Mononuclear cell (primary cell): ENCODE measurements around the gene CYP19A1. TPM values are rescaled to one million over a fixed set of nuclear protein-coding genes. Genes with fewer than 3 reads are reported as not detected.
"Not testable (repeated sequence)": the region's sequence is repeated elsewhere in the genome, so short reads cannot be mapped to it uniquely, and the experiment has no call there.

Experiments
- H3K27me3 ChIP-seq: 2 replicates; pipeline ENCODE4 v1.6.0; 2011; ENCODE audit warnings: low read length, control low read depth; ENCODE audit not compliant: insufficient read depth
- H3K4me1 ChIP-seq: 2 replicates; pipeline ENCODE4 v1.5.1; 2011; ENCODE audit warnings: mild to moderate bottlenecking, low read length, control low read depth; ENCODE audit not compliant: insufficient read depth
- H3K4me3 ChIP-seq: 2 replicates; pipeline ENCODE4 v1.5.1; 2011; ENCODE audit warnings: mild to moderate bottlenecking, low read length, moderate library complexity
- H3K9me3 ChIP-seq: 2 replicates; pipeline ENCODE4 v1.5.1; 2011; ENCODE audit warnings: low read depth, mild to moderate bottlenecking, control low read depth, low read length
- total RNA-seq: library from RNA; depleted of rRNA; stranded (reverse); fragments of >200 nt; gene quantifications from one replicate; pipeline ENCODE4 v1.2.3, GENCODE V29; 2012

The CYP19A1 gene
- total RNA-seq, 1 donor = 0.31 TPM

DNA sequence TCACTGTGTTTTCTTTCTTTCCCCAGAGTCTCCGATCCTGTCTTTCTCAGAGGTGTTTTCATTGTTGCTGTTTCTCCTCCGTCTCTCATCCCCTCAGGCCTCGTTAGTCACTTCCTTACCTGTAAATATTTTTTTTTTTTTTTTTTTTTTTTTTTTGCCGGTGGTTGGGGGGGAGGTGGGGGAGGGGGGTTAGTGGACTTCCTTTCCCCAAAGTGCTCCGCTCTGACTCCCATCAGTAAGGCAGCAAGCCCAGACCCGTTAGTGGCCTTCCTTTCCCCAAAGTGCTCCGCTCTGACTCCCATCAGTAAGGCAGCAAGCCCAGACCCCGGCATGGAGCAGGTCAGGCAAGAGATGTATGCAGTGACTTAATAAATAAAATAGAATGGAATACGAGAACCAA, 146.6 kb downstream of the CYP19A1 start:
- no peak overlapping the region for H3K4me3 ChIP-seq
- peaks cover 48% of the 10 kb centered on the region for H3K4me1 ChIP-seq
- H3K27me3 ChIP-seq = no peaks in the 10 kb centered on the region
- H3K9me3 ChIP-seq = no peaks in the 10 kb centered on the region

DNA sequence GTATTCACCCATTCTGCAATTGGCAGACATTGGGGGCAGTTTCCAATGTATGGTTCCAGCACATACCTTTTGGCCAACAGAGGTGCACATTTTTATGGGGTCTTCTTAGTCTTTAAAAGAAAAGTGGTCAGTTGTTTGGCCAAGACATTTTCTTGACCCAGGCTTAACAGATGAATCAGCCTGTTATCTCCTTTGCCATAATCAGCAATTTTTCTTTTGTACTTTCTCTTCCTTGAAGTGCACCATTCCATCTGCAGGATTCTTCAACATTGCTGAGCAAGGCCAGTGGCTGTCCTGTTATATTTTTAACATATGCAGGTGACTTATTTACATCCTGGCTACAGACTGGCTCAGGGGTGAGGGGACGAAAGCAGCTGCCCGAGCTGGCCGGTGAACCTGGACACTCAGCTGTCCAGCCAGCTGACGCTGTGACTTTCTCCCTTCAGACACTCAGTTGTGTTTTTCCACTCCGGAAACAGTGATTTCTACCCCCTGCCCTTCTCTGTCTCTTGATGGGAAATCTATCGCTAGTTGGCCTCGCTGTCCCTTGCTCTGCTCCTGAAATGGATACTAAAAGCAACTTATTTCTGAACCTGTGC, 147.2 kb downstream of the CYP19A1 start:
- Histone ChIP-seq H3K9me3 (no peaks in the 10 kb centered on the region), H3K4me3 (no peak overlapping the region), H3K4me1 (peaks cover 54% of the 10 kb centered on the region), H3K27me3 (no peaks in the 10 kb centered on the region)

DNA sequence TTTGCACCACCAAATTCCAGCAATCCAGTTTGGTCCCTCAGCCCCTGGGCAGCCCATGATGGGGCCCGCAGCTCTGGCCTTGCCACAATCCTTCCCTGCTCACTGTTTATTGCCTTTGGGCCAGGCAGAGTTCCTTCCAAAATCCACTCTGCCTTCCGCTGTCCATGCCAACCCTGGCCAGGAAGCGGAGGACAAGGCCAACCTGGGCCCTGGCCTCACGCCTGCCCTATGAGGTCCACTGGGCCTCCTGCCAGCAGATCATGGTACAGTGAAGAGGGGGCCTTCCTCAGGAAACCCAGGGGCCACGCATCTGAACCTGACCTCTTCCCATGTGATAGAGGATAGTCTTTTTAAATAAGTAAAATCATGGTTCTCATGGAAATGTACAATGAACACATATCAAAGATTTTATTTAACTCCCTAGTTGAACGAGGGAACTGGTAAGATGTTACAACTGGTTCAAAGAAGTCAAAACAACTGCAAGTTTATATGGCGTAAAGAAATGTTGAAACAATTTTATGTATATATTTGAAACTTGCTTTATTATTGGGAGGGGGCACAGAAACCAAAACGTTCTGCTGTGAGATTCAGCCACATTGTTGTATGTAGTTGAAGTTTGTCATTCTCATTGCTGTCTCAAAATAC, 147.8 kb downstream of the CYP19A1 start:
- no peak overlapping the region for H3K4me3 ChIP-seq
- H3K9me3 ChIP-seq = no peaks in the 10 kb centered on the region
- no peaks in the 10 kb centered on the region for H3K27me3 ChIP-seq
- peaks cover 61% of the 10 kb centered on the region for H3K4me1 ChIP-seq

DNA sequence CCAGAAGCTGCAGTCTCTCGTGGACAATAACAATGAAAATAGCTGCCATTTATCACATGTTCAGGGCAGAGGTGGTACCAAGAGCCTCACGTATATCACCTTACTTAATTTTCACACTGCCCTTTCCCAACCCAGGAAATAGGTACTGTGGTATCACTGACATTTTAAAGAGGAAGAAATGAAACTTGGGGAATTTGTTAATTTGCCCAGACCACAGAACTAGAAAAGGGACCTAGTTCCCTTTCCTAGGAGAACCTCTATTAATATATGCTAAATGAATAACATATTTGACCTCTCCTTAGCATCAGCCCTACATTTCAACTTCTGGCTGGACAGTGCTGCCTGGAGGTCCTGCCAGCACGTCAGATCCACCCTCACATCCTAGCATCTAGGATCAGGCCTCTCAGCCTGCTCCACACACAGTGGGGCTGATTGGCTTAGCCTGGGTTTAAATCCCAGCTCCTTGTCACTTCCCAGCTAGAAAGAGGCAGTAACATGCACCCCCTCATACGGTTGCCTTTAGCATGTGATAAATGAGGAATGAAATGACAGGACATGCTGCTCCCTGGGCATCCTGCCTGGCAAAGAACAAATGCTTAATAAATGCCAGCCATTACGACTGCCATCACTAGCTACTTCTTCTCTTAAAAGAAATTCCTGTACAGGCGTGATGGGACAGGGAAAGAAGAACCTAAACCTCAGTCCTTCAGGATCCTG, 148.6 kb downstream of the CYP19A1 start:
- Histone ChIP-seq H3K27me3 (no peaks in the 10 kb centered on the region), H3K4me3 (no peak overlapping the region), H3K4me1 (peaks cover 68% of the 10 kb centered on the region)

DNA sequence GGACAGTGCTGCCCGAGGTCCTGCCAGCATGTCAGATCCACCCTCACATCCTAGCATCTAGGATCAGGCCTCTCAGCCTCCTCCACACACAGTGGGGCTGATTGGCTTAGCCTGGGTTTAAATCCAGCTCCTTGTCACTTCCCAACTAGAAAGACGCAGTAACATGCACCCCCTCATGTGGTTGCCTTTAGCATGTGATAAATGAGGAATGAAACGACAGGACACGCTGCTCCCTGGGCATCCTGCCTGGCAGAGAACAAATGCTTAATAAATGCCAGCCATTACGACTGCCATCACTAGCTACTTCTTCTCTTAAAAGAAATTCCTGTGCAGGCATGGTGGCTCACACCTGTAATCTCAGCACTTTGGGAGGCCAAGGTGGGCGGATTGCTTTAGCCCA, 149.6 kb downstream of the CYP19A1 start:
- not testable (repeated sequence) for H3K27me3 ChIP-seq, H3K4me3 ChIP-seq, H3K9me3 ChIP-seq
- peaks cover 77% of the 10 kb centered on the region for H3K4me1 ChIP-seq

More for the DNA sequence above, 148.6 kb downstream of the CYP19A1 start:
- H3K9me3 ChIP-seq = no peaks in the 10 kb centered on the region

DNA sequence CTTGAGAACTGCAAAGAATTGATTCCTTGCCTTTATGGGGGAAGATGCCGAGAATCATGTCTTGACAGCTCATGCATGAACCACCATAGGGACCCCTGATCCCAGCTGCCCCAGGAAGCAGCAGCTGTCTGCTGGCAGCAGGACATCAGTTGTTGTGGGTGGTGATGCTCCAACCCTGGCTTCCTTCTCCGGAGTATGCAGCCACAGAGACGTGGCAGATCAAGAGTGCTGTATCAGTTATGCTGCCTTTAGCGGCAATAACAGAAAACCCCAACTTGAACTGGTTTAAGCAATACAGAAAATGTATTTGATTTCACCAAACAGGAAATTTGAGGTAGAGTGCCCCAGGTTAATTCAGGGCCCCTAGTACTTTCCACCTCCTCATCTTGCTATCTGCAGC, 151.5 kb downstream of the CYP19A1 start:
- H3K4me3 ChIP-seq = no peak overlapping the region
- no peaks in the 10 kb centered on the region for H3K27me3 ChIP-seq
- no peaks in the 10 kb centered on the region for H3K9me3 ChIP-seq
- H3K4me1 ChIP-seq = peaks cover 72% of the 10 kb centered on the region

DNA sequence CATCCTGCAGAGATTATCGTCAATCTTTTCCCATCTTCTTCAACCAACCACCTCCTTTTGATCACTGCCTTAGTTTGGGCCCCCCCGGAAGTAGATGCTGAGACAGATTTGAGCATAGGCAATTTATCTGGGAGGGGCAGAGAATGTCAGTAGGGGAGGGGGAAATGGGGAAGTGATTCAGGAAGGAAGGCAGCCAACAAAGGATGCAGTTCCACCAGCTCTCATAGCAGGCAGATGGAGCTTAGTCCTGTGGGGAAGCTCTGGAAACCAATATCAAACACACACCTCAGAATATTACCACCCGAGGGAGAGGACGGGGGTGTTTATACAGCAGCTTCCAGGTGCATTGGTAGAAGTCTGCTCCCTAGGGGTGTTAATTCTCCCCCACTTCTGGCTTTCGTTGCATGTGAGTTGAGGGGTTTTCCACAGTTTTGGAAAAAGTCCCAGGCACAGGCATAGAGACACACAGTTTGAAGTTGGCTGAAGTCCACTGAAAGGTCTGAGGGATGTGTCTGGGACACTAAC, 152.2 kb downstream of the CYP19A1 start:
- no peak overlapping the region for H3K4me3 ChIP-seq
- no peaks in the 10 kb centered on the region for H3K27me3 ChIP-seq
- H3K9me3 ChIP-seq = no peaks in the 10 kb centered on the region
- peaks cover 69% of the 10 kb centered on the region for H3K4me1 ChIP-seq

DNA sequence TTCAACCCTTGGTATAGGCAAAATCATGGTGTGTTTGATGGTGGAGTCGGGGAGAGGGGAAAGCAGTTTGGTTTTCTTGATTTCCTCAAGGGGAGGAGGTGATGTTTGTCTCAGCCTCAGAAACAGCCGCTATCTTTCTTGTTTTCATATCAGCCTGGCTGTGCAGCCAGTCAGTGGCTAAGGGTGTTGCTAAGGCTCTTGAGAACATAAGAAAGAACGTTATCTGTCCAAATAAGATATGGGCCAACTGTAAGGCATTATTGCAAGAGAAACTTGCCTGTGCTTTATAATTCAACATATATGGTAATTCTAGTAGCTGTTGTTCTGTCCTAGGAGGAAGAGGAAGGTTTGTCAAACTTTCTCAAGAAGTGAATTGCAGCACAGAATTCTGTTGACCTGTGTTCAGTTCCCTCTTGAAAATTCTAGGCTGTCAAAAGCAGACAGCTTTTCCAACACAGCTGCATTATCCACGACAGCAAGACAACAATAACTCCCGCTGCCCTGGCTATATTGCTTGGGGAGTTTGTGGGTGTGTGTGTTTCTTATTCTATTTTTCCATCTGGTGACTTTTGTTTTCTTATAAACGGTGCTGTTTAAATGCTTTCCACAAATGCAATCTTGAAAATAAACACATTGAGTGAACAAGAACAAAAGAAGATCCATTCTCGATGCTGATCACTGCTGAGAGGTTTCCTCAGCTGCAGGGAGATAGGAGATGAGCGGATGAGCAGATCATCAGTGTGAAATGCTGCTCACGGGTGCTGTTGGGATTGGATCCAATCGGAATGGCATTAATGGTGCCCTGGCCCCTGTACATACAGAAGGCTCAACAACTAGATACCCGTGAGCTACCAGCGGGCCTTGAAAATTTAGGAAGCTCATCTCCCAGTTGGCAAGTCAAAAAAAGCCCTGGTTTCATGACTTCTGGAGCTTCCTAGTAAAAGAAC, 152.9 kb downstream of the CYP19A1 start:
- Histone ChIP-seq H3K4me3 (no peak overlapping the region), H3K4me1 (peaks cover 67% of the 10 kb centered on the region), H3K9me3 (no peaks in the 10 kb centered on the region), H3K27me3 (no peaks in the 10 kb centered on the region)

DNA sequence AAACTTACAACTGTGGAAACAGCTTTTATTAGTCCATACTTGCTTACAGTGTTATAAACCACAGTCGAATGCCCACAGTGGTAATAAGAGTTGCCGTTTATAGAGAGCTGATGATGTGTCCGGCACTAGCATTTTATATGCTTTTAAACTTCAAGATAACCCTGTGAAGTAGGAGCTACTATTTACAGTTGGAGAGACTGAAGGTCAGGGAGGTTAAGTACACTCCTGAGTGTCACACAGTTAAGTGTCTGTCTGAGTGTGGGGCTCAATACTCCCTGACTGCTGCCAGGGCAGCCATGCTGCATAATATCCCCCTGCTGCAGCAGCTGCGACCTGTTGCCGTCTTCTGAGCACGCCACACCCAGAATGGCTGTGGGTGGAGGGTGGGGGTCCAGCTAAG, 153.8 kb downstream of the CYP19A1 start:
- Histone ChIP-seq H3K27me3 (no peaks in the 10 kb centered on the region), H3K4me1 (peaks cover 58% of the 10 kb centered on the region), H3K4me3 (no peak overlapping the region), H3K9me3 (no peaks in the 10 kb centered on the region)

DNA sequence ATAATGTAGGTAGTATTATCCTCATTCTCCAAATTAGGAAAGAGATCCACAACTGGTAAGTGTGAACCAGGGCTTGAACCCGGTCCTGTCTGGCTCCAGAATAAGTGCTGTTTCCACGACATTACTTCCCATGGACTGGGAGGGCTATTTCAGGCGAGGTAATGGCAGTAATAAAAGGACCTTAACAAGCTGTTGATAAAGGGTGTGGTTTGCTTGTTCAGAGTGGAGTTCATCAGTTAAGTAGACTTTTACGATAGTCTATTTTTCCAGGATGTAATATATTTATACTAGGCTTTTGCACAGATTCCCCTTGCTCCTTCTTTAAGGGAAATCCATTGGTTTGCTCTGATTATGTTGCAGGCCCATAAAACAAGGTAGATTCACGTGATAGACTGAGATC, 155.3 kb downstream of the CYP19A1 start:
- no peak overlapping the region for H3K4me3 ChIP-seq
- no peaks in the 10 kb centered on the region for H3K27me3 ChIP-seq
- H3K9me3 ChIP-seq = no peaks in the 10 kb centered on the region
- H3K4me1 ChIP-seq = peaks cover 44% of the 10 kb centered on the region

DNA sequence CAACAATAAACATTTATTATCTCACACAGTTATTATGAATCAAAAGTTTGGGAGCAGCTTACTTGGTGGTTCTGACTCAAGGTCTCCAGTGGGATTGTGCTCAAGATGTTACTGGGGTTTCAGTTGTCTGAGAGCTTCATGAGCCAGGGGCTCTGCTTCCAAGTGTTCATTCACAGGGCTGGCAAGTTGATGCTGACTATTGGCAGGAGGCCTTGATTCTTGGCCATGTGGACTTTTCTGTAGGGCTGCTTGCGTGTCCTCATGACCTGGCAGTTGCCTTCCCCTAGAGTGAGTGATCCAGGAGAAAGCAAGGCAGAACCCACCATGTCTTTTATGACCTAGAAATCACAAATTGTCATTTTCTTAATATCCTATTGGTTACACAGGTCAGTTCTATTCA, 156.5 kb downstream of the CYP19A1 start:
- H3K4me1 ChIP-seq = peaks cover 32% of the 10 kb centered on the region
- no peaks in the 10 kb centered on the region for H3K27me3 ChIP-seq
- no peaks in the 10 kb centered on the region for H3K9me3 ChIP-seq
- H3K4me3 ChIP-seq = no peak overlapping the region

DNA sequence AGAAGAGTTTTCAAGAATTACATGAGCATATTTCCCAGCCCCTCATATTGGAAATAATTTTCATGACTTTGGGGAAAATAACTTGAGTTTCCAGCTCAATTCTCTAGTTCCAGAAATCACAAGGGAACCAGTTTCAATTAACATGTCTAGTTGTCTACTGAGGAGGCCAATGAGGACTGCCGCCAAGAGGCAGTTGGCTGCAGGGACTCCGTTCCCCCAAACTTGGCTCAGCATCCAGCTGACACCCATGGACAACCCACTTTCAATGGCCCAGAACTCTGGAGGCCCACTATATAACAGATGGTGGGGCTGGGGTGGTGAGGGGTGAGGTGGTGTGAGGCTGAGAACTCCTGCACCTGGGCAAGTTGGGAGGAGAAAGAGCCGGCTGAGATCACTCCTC, 157.2 kb downstream of the CYP19A1 start:
- Histone ChIP-seq H3K9me3 (no peaks in the 10 kb centered on the region), H3K4me3 (no peak overlapping the region), H3K4me1 (peaks cover 25% of the 10 kb centered on the region), H3K27me3 (no peaks in the 10 kb centered on the region)

DNA sequence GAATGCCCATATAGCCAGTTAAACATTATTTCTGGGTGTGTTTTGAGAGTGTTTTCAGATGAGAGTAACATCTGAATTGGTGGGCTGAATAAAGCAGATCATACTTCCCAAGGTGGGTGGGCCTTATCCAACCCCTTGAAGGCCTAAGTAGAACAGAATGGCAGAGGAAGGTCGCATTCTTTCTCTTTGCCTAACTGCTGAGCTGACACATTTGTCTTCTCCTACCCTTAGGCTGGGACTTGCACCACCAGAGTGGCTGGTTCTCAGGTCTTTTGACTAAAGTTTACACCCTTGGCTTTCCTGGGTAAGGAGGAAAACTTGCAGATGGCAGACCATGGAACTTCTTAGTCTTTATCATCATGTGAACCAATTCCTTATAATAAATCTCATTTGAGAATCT, 157.9 kb downstream of the CYP19A1 start:
- Histone ChIP-seq H3K9me3 (no peaks in the 10 kb centered on the region), H3K4me1 (peaks cover 18% of the 10 kb centered on the region), H3K27me3 (no peaks in the 10 kb centered on the region), H3K4me3 (no peak overlapping the region)

DNA sequence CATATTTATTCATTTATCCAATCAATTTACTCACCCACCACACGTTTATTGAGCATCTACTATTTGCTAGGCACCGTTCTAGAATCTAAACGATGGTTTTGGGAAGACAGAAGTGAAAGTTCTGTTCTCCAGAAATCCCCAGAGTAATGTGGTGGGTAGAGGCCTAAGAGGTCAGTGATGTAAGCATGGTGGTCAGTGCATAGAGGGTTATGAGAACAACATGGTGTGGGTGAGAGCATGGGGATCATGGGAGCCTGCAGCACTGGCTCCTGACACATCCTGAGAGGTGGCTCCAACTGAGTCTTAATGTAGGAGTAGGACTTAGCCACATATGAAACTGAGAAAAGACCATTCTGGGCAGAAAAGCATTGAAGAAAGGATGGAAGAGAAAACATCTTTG, 158.4 kb downstream of the CYP19A1 start:
- Histone ChIP-seq H3K9me3 (no peaks in the 10 kb centered on the region), H3K27me3 (no peaks in the 10 kb centered on the region), H3K4me3 (no peak overlapping the region), H3K4me1 (peaks cover 13% of the 10 kb centered on the region)

DNA sequence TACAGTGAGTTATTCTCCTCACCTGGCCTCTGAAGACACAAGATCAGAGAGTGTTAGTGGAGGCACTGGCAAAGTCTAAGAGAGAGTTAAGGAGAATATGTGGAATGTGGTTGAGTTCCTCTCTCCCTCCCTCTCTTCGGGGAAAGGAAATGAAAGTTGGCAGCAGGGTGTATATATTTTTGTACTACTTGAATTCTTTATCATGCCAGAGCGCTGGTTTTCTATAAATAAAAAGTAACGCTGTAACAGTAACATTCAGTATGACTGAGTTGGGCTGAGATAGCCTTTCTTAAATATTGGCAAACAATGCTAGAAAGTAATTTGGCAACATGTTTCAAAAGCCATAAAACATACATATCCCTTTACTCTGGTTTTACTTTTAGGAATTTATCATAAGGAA, 166.2 kb downstream of the CYP19A1 start:
- H3K4me3 ChIP-seq = no peak overlapping the region
- no peaks in the 10 kb centered on the region for H3K27me3 ChIP-seq
- no peaks in the 10 kb centered on the region for H3K4me1 ChIP-seq
- H3K9me3 ChIP-seq = no peaks in the 10 kb centered on the region
